ENCODE data around the gene CTDSPL.
"Not testable (repeated sequence)": the region's sequence is repeated elsewhere in the genome, so short reads cannot be mapped to it uniquely, and the experiment has no call there.

The CTDSPL gene

GRCh38 chr3:37971467-37971866, 109.8 kb downstream of the CTDSPL start:
- no peak for ATAC-seq
- TF ChIP-seq, protein P1, sequence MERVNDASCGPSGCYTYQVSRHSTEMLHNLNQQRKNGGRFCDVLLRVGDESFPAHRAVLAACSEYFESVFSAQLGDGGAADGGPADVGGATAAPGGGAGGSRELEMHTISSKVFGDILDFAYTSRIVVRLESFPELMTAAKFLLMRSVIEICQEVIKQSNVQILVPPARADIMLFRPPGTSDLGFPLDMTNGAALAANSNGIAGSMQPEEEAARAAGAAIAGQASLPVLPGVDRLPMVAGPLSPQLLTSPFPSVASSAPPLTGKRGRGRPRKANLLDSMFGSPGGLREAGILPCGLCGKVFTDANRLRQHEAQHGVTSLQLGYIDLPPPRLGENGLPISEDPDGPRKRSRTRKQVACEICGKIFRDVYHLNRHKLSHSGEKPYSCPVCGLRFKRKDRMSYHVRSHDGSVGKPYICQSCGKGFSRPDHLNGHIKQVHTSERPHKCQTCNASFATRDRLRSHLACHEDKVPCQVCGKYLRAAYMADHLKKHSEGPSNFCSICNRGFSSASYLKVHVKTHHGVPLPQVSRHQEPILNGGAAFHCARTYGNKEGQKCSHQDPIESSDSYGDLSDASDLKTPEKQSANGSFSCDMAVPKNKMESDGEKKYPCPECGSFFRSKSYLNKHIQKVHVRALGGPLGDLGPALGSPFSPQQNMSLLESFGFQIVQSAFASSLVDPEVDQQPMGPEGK (CRISPR knock-in tag; IDR thresholded peaks at IDR 0.05; ENCODE audit: borderline replicate concordance): no peak
- TF ChIP-seq ZFP3 (CRISPR knock-in tag; IDR thresholded peaks at IDR 0.05): no peak
- no peak for TF ChIP-seq ZNF70 (CRISPR knock-in tag; IDR thresholded peaks at IDR 0.05)
- TF ChIP-seq, protein P2, sequence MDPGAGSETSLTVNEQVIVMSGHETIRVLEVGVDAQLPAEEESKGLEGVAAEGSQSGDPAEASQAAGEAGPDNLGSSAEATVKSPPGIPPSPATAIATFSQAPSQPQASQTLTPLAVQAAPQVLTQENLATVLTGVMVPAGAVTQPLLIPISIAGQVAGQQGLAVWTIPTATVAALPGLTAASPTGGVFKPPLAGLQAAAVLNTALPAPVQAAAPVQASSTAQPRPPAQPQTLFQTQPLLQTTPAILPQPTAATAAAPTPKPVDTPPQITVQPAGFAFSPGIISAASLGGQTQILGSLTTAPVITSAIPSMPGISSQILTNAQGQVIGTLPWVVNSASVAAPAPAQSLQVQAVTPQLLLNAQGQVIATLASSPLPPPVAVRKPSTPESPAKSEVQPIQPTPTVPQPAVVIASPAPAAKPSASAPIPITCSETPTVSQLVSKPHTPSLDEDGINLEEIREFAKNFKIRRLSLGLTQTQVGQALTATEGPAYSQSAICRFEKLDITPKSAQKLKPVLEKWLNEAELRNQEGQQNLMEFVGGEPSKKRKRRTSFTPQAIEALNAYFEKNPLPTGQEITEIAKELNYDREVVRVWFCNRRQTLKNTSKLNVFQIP (CRISPR knock-in tag; IDR thresholded peaks at IDR 0.05; ENCODE audit: borderline replicate concordance, low read depth): no peak
- TF ChIP-seq SNAI2 (CRISPR knock-in tag; IDR thresholded peaks at IDR 0.05): no peak
- TF ChIP-seq CSDC2 (CRISPR knock-in tag; IDR thresholded peaks at IDR 0.05): no peak
- no peak for TF ChIP-seq ZFP30 (CRISPR knock-in tag; IDR thresholded peaks at IDR 0.05)
- no peak for TF ChIP-seq ESRRG (CRISPR knock-in tag; IDR thresholded peaks at IDR 0.05)
- TF ChIP-seq ZC3H10 (CRISPR knock-in tag; IDR thresholded peaks at IDR 0.05): no peak
- no peak for TF ChIP-seq TOX (CRISPR knock-in tag; IDR thresholded peaks at IDR 0.05; ENCODE audit: borderline replicate concordance)
- TF ChIP-seq PPARA (CRISPR knock-in tag; IDR thresholded peaks at IDR 0.05; ENCODE audit: borderline replicate concordance): no peak
- no peak for TF ChIP-seq ARNTL (CRISPR knock-in tag; IDR thresholded peaks at IDR 0.05; ENCODE audit: borderline replicate concordance, low read depth)
- TF ChIP-seq TSHZ2 (CRISPR knock-in tag; IDR thresholded peaks at IDR 0.05): no peak
- no peak for TF ChIP-seq GLIS3 (CRISPR knock-in tag; IDR thresholded peaks at IDR 0.05)
- TF ChIP-seq ISL1 (CRISPR knock-in tag; IDR thresholded peaks at IDR 0.05): no peak

DNA sequence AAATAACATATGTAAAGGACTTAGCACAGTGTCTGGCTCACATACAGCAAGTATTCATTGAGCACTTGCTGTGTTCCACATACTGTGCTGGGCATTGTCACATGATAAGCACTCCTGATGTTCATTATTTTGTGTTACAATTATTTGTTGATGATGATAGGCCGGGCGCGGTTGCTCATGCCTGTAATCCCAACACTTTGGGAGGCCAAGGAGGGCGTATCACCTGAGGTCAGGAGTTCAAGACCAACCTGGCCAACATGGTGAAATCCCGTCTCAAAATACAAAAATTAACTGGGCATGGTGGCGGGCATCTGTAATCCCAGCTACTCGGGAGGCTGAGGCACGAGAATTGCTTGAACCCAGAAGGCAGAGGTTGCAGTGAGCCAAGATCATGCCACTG, 110.4 kb downstream of the CTDSPL start:
- ATAC-seq: not testable (repeated sequence)

DNA sequence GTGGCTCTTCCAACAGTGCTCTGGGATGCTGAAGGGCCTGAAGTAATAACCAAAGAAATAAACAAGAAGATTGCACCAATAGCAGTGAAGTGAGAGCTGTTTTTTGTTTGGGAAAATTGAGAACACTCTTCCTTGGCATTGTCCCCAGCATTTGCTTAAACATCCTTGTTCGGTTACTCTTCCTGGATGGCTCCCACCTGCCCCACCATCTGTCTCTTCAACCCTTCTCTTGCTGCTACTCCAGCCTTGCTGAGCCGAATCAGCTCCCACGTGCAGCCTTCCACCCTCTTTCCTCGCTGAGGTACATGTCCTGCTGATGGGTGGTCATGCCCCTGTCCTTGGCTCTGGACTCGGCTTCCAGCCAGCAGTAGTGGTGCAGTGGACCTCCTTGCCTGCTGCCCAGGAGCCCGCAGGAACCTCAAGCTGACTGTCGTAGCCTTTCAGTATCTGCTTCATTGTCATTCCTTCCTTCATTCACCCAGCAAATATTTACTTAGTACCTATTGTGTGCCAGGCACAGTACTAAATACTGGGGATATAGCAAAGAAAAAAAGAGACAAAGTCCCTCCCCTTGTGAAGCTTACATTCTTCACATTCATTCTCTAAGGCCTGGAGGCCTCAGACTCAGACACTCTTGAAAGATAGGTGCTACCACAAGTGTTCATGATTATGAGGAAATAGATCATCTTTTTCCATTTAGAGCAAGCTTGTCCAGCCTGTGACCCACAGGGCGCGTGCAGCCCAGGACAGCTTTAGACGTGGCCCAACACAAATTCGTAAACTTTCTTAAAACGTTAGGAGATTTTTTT, 111.8 kb downstream of the CTDSPL start:
- no peak for ATAC-seq
- no peak for TF ChIP-seq BACH2 (CRISPR knock-in tag; IDR thresholded peaks at IDR 0.05; ENCODE audit: borderline replicate concordance)
- TF ChIP-seq ZNF70 (CRISPR knock-in tag; IDR thresholded peaks at IDR 0.05): no peak
- TF ChIP-seq RARB (CRISPR knock-in tag; IDR thresholded peaks at IDR 0.05): no peak
- TF ChIP-seq PPARA (CRISPR knock-in tag; IDR thresholded peaks at IDR 0.05; ENCODE audit: borderline replicate concordance): no peak
- TF ChIP-seq ZC3H10 (CRISPR knock-in tag; IDR thresholded peaks at IDR 0.05): no peak
- TF ChIP-seq, protein P3, sequence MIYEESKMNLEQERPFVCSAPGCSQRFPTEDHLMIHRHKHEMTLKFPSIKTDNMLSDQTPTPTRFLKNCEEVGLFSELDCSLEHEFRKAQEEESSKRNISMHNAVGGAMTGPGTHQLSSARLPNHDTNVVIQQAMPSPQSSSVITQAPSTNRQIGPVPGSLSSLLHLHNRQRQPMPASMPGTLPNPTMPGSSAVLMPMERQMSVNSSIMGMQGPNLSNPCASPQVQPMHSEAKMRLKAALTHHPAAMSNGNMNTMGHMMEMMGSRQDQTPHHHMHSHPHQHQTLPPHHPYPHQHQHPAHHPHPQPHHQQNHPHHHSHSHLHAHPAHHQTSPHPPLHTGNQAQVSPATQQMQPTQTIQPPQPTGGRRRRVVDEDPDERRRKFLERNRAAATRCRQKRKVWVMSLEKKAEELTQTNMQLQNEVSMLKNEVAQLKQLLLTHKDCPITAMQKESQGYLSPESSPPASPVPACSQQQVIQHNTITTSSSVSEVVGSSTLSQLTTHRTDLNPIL (CRISPR knock-in tag; IDR thresholded peaks at IDR 0.05; ENCODE audit: low read depth): no peak
- TF ChIP-seq ZFP30 (CRISPR knock-in tag; IDR thresholded peaks at IDR 0.05): no peak
- TF ChIP-seq, protein P1 (CRISPR knock-in tag; IDR thresholded peaks at IDR 0.05; ENCODE audit: borderline replicate concordance): no peak
- no peak for TF ChIP-seq OSR1 (CRISPR knock-in tag; IDR thresholded peaks at IDR 0.05)
- TF ChIP-seq TCF4 (CRISPR knock-in tag; IDR thresholded peaks at IDR 0.05; ENCODE audit: borderline replicate concordance): no peak
- TF ChIP-seq, protein P2 (CRISPR knock-in tag; IDR thresholded peaks at IDR 0.05; ENCODE audit: borderline replicate concordance, low read depth): no peak
- TF ChIP-seq ISL1 (CRISPR knock-in tag; IDR thresholded peaks at IDR 0.05): no peak

All from SK-N-SH treated with all-trans-retinoic acid at 6 μM for 48 hours (cell line).